H9 (cell line): ENCODE results near the gene HAND1. TPM values are rescaled to one million over a fixed set of nuclear protein-coding genes. Genes with fewer than 3 reads are reported as not detected.

Experiments used
- DNase-seq: peaks from one replicate; pipeline ENCODE4 v3.0.0-alpha.2; 2017
- H2AFZ ChIP-seq: one replicate; pipeline ENCODE4 v1.6.1; 2013; ENCODE audit warnings: mild to moderate bottlenecking, low read length, control low read depth, moderate library complexity
- H2AK5ac ChIP-seq: 2 replicates; pipeline ENCODE4 v1.6.1; 2013; ENCODE audit warnings: low read length, control low read depth, mixed read lengths; ENCODE audit not compliant: insufficient read length
- H2BK120ac ChIP-seq: one replicate; pipeline ENCODE4 v1.6.1; 2013; ENCODE audit warnings: low read depth, mild to moderate bottlenecking, low read length, control low read depth, inconsistent platforms; ENCODE audit not compliant: poor library complexity, severe bottlenecking
- H2BK12ac ChIP-seq: 2 replicates; pipeline ENCODE4 v1.6.1; 2013; ENCODE audit warnings: low read length, control low read depth, mixed read lengths, low read depth; ENCODE audit not compliant: insufficient read length
- H2BK15ac ChIP-seq: 2 replicates; pipeline ENCODE4 v1.6.1; 2013; ENCODE audit warnings: low read depth, low read length, control low read depth
- H2BK20ac ChIP-seq: one replicate; pipeline ENCODE4 v1.6.1; 2013; ENCODE audit warnings: low read depth, mild to moderate bottlenecking, low read length, control low read depth, inconsistent platforms; ENCODE audit not compliant: poor library complexity, severe bottlenecking
- H2BK5ac ChIP-seq: 2 replicates; pipeline ENCODE4 v1.6.1; 2013; ENCODE audit warnings: low read length, control low read depth, mixed read lengths; ENCODE audit not compliant: insufficient read length
- H3K14ac ChIP-seq: 2 replicates; pipeline ENCODE4 v1.6.1; 2013; ENCODE audit warnings: low read length, control low read depth; ENCODE audit not compliant: insufficient read depth
- H3K18ac ChIP-seq: 2 replicates; pipeline ENCODE4 v1.6.1; 2013; ENCODE audit warnings: low read depth, mild to moderate bottlenecking, mixed read lengths, low read length, control low read depth; ENCODE audit not compliant: insufficient read length
- H3K23ac ChIP-seq: 2 replicates; pipeline ENCODE4 v1.6.1; 2013; ENCODE audit warnings: low read length, control low read depth, mixed read lengths, low read depth; ENCODE audit not compliant: insufficient read length
- H3K23me2 ChIP-seq: 2 replicates; pipeline ENCODE4 v1.6.1; 2013; ENCODE audit warnings: low read depth, mild to moderate bottlenecking, mixed read lengths, low read length, control low read depth; ENCODE audit not compliant: insufficient read length, poor library complexity, severe bottlenecking
- H3K27ac ChIP-seq: 2 replicates; pipeline ENCODE4 v1.5.1; 2013; ENCODE audit warnings: low read length, control low read depth, mixed read lengths, low read depth; ENCODE audit not compliant: insufficient read length
- H3K27me3 ChIP-seq: 2 replicates; pipeline ENCODE4 v1.6.1; 2013; ENCODE audit warnings: low read length, control low read depth, inconsistent platforms; ENCODE audit not compliant: insufficient read depth
- H3K4ac ChIP-seq: 2 replicates; pipeline ENCODE4 v1.6.1; 2013; ENCODE audit warnings: low read depth, mild to moderate bottlenecking, control low read depth, inconsistent platforms, low read length, moderate library complexity
- H3K4me1 ChIP-seq: 2 replicates; pipeline ENCODE4 v1.6.1; 2013; ENCODE audit warnings: low read length, control low read depth, inconsistent platforms; ENCODE audit not compliant: insufficient read depth
- H3K4me2 ChIP-seq: 2 replicates; pipeline ENCODE4 v1.6.1; 2013; ENCODE audit warnings: low read length, control low read depth, mixed read lengths; ENCODE audit not compliant: insufficient read length, insufficient read depth
- H3K56ac ChIP-seq: 2 replicates; pipeline ENCODE4 v1.6.1; 2013; ENCODE audit warnings: low read depth, mild to moderate bottlenecking, mixed read lengths, low read length, control low read depth; ENCODE audit not compliant: insufficient read length
- H3K79me1 ChIP-seq: 2 replicates; pipeline ENCODE4 v1.6.1; 2013; ENCODE audit warnings: low read depth, mild to moderate bottlenecking, moderate library complexity, low read length, control low read depth, inconsistent platforms; ENCODE audit not compliant: insufficient read depth, poor library complexity, severe bottlenecking
- H3K79me2 ChIP-seq: 2 replicates; pipeline ENCODE4 v1.6.1; 2013; ENCODE audit warnings: low read length, control low read depth, inconsistent platforms; ENCODE audit not compliant: insufficient read depth
- H3K9ac ChIP-seq: 2 replicates; pipeline ENCODE4 v1.6.1; 2013; ENCODE audit warnings: low read length, control low read depth, mixed read lengths; ENCODE audit not compliant: insufficient read length; ENCODE audit errors: extremely low read depth
- H3K9me3 ChIP-seq: one replicate; pipeline ENCODE4 v1.6.1; 2013; ENCODE audit warnings: low read depth, low read length, inconsistent platforms; ENCODE audit not compliant: control insufficient read depth
- H3T11ph ChIP-seq: one replicate; pipeline ENCODE4 v1.6.1; 2013; ENCODE audit warnings: mild to moderate bottlenecking, low read length, control low read depth, inconsistent platforms
- H4K20me1 ChIP-seq: one replicate; pipeline ENCODE4 v1.6.1; 2013; ENCODE audit not compliant: control insufficient read depth, insufficient read length, insufficient read depth
- H4K5ac ChIP-seq: 2 replicates; pipeline ENCODE4 v1.6.1; 2013; ENCODE audit warnings: low read depth, mild to moderate bottlenecking, mixed read lengths, low read length, control low read depth; ENCODE audit not compliant: insufficient read length
- H4K8ac ChIP-seq: replicated peaks from 2 replicates; pipeline ENCODE4 v1.6.1; 2013; ENCODE audit warnings: low read length, control low read depth, mixed read lengths, low read depth; ENCODE audit not compliant: insufficient read length
- H4K91ac ChIP-seq: 2 replicates; pipeline ENCODE4 v1.6.1; 2013; ENCODE audit warnings: low read depth, mild to moderate bottlenecking, moderate library complexity, mixed read lengths, low read length, control low read depth; ENCODE audit not compliant: insufficient read length
- H3K27ac Mint-ChIP-seq, 3 experiments: 2 replicates in 2 of 3; 3 replicates in 1 of 3; pipeline ENCODE4 v1.8.0; 2020 to 2021; ENCODE audit warnings: mixed read lengths in 3 of 3, mild to moderate bottlenecking in 1 of 3, moderate library complexity in 1 of 3
- H3K27me3 Mint-ChIP-seq: 2 replicates; pipeline ENCODE4 v1.8.0; 2021; ENCODE audit warnings: low read depth, mild to moderate bottlenecking, moderate library complexity, mixed read lengths
- H3K36me3 Mint-ChIP-seq, 3 experiments: 2 replicates in 2 of 3; 3 replicates in 1 of 3; pipeline ENCODE4 v1.8.0; 2020 to 2021; ENCODE audit warnings: low read depth in 3 of 3, mixed read lengths in 3 of 3; ENCODE audit not compliant: insufficient read depth in 1 of 3
- H3K4me1 Mint-ChIP-seq, 2 experiments: 2 replicates each; pipeline ENCODE4 v1.8.0; 2020; ENCODE audit warnings: mixed read lengths in 2 of 2
- H3K4me3 Mint-ChIP-seq, 2 experiments: 2 replicates in 1 of 2; 3 replicates in 1 of 2; pipeline ENCODE4 v1.8.0; 2020 to 2021; ENCODE audit warnings: mild to moderate bottlenecking in 2 of 2, mixed read lengths in 2 of 2, moderate library complexity in 1 of 2
- H3K9me3 Mint-ChIP-seq, 2 experiments: 2 replicates in 1 of 2; 3 replicates in 1 of 2; pipeline ENCODE4 v1.8.0; 2020; ENCODE audit warnings: mild to moderate bottlenecking in 2 of 2, mixed read lengths in 2 of 2, moderate library complexity in 1 of 2
- CTCF ChIP-seq: fragments of 200-600 bp; sonication (generic); conservative IDR thresholded peaks from 3 replicates; pipeline ENCODE4 v1.8.0; 2021; ENCODE audit warnings: antibody characterized with exemption, mild to moderate bottlenecking
- WGBS: extraction: QIAGEN DNeasy Blood & Tissue Kit; methylation state at CpG from one replicate; pipeline ENCODE4 v1.1.7; 2013; ENCODE audit warnings: missing lambda C conversion rate, low lambda C conversion rate, mixed read lengths; ENCODE audit not compliant: insufficient read length; ENCODE audit errors: extremely low coverage; 5-methylcytosine and 5-hydroxymethylcytosine counted together
- total RNA-seq: library from RNA; stranded (reverse); gene quantifications from 2 replicates; pipeline ENCODE4 v1.2.1, GENCODE V29; 2021

Gene HAND1
- total RNA-seq, 1 experiment from 2014 or later, result not detected

- no peak for TF ChIP-seq CTCF
- H2BK120ac ChIP-seq, result no peak overlapping the region
- no peaks in the 10 kb centered on the region for H4K20me1 ChIP-seq
- no peaks in the 10 kb centered on the region for H3K27me3 ChIP-seq
- H3K56ac ChIP-seq, result no peak overlapping the region
- no peak overlapping the region for H3K27ac ChIP-seq
- no peak overlapping the region for H2AK5ac ChIP-seq
- no peak overlapping the region for H3K4me3 Mint-ChIP-seq
- H3K79me1 ChIP-seq, result no peaks in the 10 kb centered on the region
- no peak overlapping the region for H3K4ac ChIP-seq
- H2BK5ac ChIP-seq, result no peak overlapping the region
- H3T11ph ChIP-seq, result no peak overlapping the region
- DNase-seq, result no peak
- WGBS, result no CpG with 5 or more reads among the region's 3 CpGs
- H4K8ac ChIP-seq, result no peak overlapping the region
- no peak overlapping the region for H2BK20ac ChIP-seq
- no peak overlapping the region for H2AFZ ChIP-seq
- no peak overlapping the region for H3K14ac ChIP-seq
- no peak overlapping the region for H3K4me2 ChIP-seq
- no peaks in the 10 kb centered on the region for H3K9me3 ChIP-seq
- H2BK12ac ChIP-seq, result no peak overlapping the region
- no peaks in the 10 kb centered on the region for H3K23me2 ChIP-seq
- H3K27ac Mint-ChIP-seq, result no peak overlapping the region
- no peak overlapping the region for H3K18ac ChIP-seq
- H3K79me2 ChIP-seq, result no peaks in the 10 kb centered on the region
- no peaks in the 10 kb centered on the region for H3K4me1 ChIP-seq
- no peak overlapping the region for H4K91ac ChIP-seq
- no peak overlapping the region for H4K5ac ChIP-seq
- no peak overlapping the region for H3K9ac ChIP-seq
- no peaks in the 10 kb centered on the region for H3K9me3 Mint-ChIP-seq
- H3K36me3 Mint-ChIP-seq, result peaks cover 0 to 48% (median 33%) of the 10 kb centered on the region in 3 experiments; a peak in 5 of 7 replicates
- no peak overlapping the region for H2BK15ac ChIP-seq
- no peaks in the 10 kb centered on the region for H3K27me3 Mint-ChIP-seq
- H3K4me1 Mint-ChIP-seq, result peaks cover 1 to 3% of the 10 kb centered on the region in 2 experiments; a peak in 2 of 4 replicates
- H3K23ac ChIP-seq, result no peak overlapping the region
Observed at GRCh38 chr5:154456540-154456939, 21.5 kb downstream of the HAND1 start.
